Thyroid gland (tissue), 4 donors: ENCODE data around the gene TTBK1.

ENCODE experiments used
- CTCF ChIP-seq, 6 experiments: fragments of 200-600 bp in 3 of 6; fragments of 450-650 bp in 3 of 6; sonication (generic) in 3 of 6; IDR thresholded peaks; one replicate each; pipeline ENCODE4 v1.5.1; 2016 to 2019; ENCODE audit warnings: antibody characterized with exemption in 6 of 6, mild to moderate bottlenecking in 2 of 6, inconsistent platforms in 1 of 6, moderate library complexity in 1 of 6
- POLR2A ChIP-seq, 2 donors: fragments of 450-650 bp; IDR thresholded peaks; one replicate each; pipeline ENCODE4 v1.6.1; 2017; ENCODE audit warnings: antibody characterized with exemption in 2 of 2, mild to moderate bottlenecking in 2 of 2, moderate library complexity in 1 of 2

GRCh38 chr6:43216200-43216599 lies 27.1 kb upstream of the TTBK1 start:
- TF ChIP-seq CTCF (IDR thresholded peaks at IDR 0.05) (no peak), POLR2A (IDR thresholded peaks at IDR 0.05) (no peak)
